ENCODE data around the gene AQP3.

Gene AQP3

GRCh38 chr9:33465596-33466564 lies 18.5 kb upstream of the AQP3 start:
- no peak overlapping the region for H2AFZ ChIP-seq (ENCODE audit: low read depth, low read length)
- H3K4me2 ChIP-seq (ENCODE audit: insufficient read depth, low read length): no peak overlapping the region
- H3K9me3 ChIP-seq (ENCODE audit: insufficient read depth, low read length, severe bottlenecking): no peaks in the 10 kb centered on the region
- no peaks in the 10 kb centered on the region for H3K4me1 ChIP-seq (ENCODE audit: insufficient read depth, low read length)
- no peak for DNase-seq
- no peaks in the 10 kb centered on the region for H3K27me3 ChIP-seq (ENCODE audit: insufficient read depth, low read length, poor library complexity)
- no peak for TF ChIP-seq EZH2 (IDR thresholded peaks at IDR 0.05; ENCODE audit: borderline replicate concordance, low read depth, low read length, severe bottlenecking)
- TF ChIP-seq CTCF (IDR thresholded peaks at IDR 0.05; ENCODE audit: borderline replicate concordance, extremely low read depth, low read length, poor library complexity, severe bottlenecking): no peak
- H4K20me1 ChIP-seq (ENCODE audit: insufficient read depth, low read length): peaks cover 11% of the 10 kb centered on the region; the same call in 1 of the 2 replicates
- no peaks in the 10 kb centered on the region for H3K79me2 ChIP-seq (ENCODE audit: insufficient read depth, low read length)
- H3K36me3 ChIP-seq (ENCODE audit: insufficient read depth, low read length): peaks cover 92% of the 10 kb centered on the region
- no peak overlapping the region for H3K9ac ChIP-seq (ENCODE audit: low read depth, low read length)
- ATAC-seq (ENCODE audit: insufficient read depth, low read depth): no peak
- no peak overlapping the region for H3K27ac ChIP-seq (ENCODE audit: low read length)
- no peak overlapping the region for H3K4me3 ChIP-seq (ENCODE audit: low read depth in 1 of 2, low read length in 2 of 2)

- Histone ChIP-seq H3K9ac (ENCODE audit: low read depth, low read length) (no peak overlapping the region), H2AFZ (ENCODE audit: low read depth, low read length) (no peak overlapping the region), H3K27ac (ENCODE audit: low read length) (no peak overlapping the region), H3K4me1 (ENCODE audit: insufficient read depth, low read length) (no peaks in the 10 kb centered on the region), H3K4me3 (ENCODE audit: low read depth in 1 of 2, low read length in 2 of 2) (no peak overlapping the region), H3K4me2 (ENCODE audit: insufficient read depth, low read length) (no peak overlapping the region), H3K79me2 (ENCODE audit: insufficient read depth, low read length) (no peaks in the 10 kb centered on the region), H4K20me1 (ENCODE audit: insufficient read depth, low read length) (peaks cover 11% of the 10 kb centered on the region; the same call in 1 of the 2 replicates), H3K27me3 (ENCODE audit: insufficient read depth, low read length, poor library complexity) (no peaks in the 10 kb centered on the region), H3K36me3 (ENCODE audit: insufficient read depth, low read length) (peaks cover 96% of the 10 kb centered on the region), H3K9me3 (ENCODE audit: insufficient read depth, low read length, severe bottlenecking) (no peaks in the 10 kb centered on the region)
- TF ChIP-seq EZH2 (IDR thresholded peaks at IDR 0.05; ENCODE audit: borderline replicate concordance, low read depth, low read length, severe bottlenecking) (no peak), CTCF (IDR thresholded peaks at IDR 0.05; ENCODE audit: borderline replicate concordance, extremely low read depth, low read length, poor library complexity, severe bottlenecking) (no peak)
- DNase-seq (no peak), ATAC-seq (ENCODE audit: insufficient read depth, low read depth) (no peak)
Observed at GRCh38 chr9:33465096-33465495, 17.7 kb upstream of the AQP3 start.

GRCh38 chr9:33464045-33464636 lies 16.7 kb upstream of the AQP3 start:
- Histone ChIP-seq H3K36me3 (ENCODE audit: insufficient read depth, low read length) (peaks cover 86% of the 10 kb centered on the region), H4K20me1 (ENCODE audit: insufficient read depth, low read length) (peaks cover 11% of the 10 kb centered on the region; the same call in 1 of the 2 replicates), H3K79me2 (ENCODE audit: insufficient read depth, low read length) (no peaks in the 10 kb centered on the region), H3K27me3 (ENCODE audit: insufficient read depth, low read length, poor library complexity) (no peaks in the 10 kb centered on the region), H3K4me1 (ENCODE audit: insufficient read depth, low read length) (no peaks in the 10 kb centered on the region), H3K4me3 (ENCODE audit: low read depth in 1 of 2, low read length in 2 of 2) (no peak overlapping the region), H3K9ac (ENCODE audit: low read depth, low read length) (no peak overlapping the region), H3K9me3 (ENCODE audit: insufficient read depth, low read length, severe bottlenecking) (no peaks in the 10 kb centered on the region), H2AFZ (ENCODE audit: low read depth, low read length) (no peak overlapping the region), H3K27ac (ENCODE audit: low read length) (no peak overlapping the region), H3K4me2 (ENCODE audit: insufficient read depth, low read length) (no peak overlapping the region)
- DNase-seq (no peak), ATAC-seq (ENCODE audit: insufficient read depth, low read depth) (no peak)
- TF ChIP-seq CTCF (IDR thresholded peaks at IDR 0.05; ENCODE audit: borderline replicate concordance, extremely low read depth, low read length, poor library complexity, severe bottlenecking): no peak
- TF ChIP-seq EZH2 (IDR thresholded peaks at IDR 0.05; ENCODE audit: borderline replicate concordance, low read depth, low read length, severe bottlenecking): no peak

Measured in DND-41 (cell line).